PC-3 (cell line): ENCODE results near the gene TRIM42.

ENCODE experiments used
- EZH2 ChIP-seq: fragments of 300-600 bp; sonication (generic); IDR thresholded peaks from one replicate; pipeline ENCODE4 v1.6.1; 2017; ENCODE audit warnings: antibody characterized with exemption, mild to moderate bottlenecking, low read length; ENCODE audit not compliant: unreplicated experiment
- EZH2phosphoT487 ChIP-seq: fragments of 300-600 bp; sonication (generic); IDR thresholded peaks from 2 replicates; pipeline ENCODE4 v1.6.1; 2018; ENCODE audit warnings: mild to moderate bottlenecking, antibody characterized with exemption, low read length, borderline replicate concordance
- TF ChIP-seq, protein P1 (sequence below): fragments of 300-600 bp; sonication (generic); conservative IDR thresholded peaks from 2 replicates; pipeline ENCODE4 v1.5.1; 2017; ENCODE audit warnings: antibody characterized with exemption, low read depth, mild to moderate bottlenecking, low read length

GRCh38 chr3:140699516-140700231, 21.8 kb downstream of the TRIM42 start:
- TF ChIP-seq, protein P1, sequence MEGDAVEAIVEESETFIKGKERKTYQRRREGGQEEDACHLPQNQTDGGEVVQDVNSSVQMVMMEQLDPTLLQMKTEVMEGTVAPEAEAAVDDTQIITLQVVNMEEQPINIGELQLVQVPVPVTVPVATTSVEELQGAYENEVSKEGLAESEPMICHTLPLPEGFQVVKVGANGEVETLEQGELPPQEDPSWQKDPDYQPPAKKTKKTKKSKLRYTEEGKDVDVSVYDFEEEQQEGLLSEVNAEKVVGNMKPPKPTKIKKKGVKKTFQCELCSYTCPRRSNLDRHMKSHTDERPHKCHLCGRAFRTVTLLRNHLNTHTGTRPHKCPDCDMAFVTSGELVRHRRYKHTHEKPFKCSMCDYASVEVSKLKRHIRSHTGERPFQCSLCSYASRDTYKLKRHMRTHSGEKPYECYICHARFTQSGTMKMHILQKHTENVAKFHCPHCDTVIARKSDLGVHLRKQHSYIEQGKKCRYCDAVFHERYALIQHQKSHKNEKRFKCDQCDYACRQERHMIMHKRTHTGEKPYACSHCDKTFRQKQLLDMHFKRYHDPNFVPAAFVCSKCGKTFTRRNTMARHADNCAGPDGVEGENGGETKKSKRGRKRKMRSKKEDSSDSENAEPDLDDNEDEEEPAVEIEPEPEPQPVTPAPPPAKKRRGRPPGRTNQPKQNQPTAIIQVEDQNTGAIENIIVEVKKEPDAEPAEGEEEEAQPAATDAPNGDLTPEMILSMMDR = no peak
- TF ChIP-seq EZH2 (no peak), EZH2phosphoT487 (no peak)
